Diencephalon (tissue), 1 donor: ENCODE measurements around the gene NMU. TPM values are rescaled to one million over a fixed set of nuclear protein-coding genes. Genes with fewer than 3 reads are reported as not detected.

Source experiments
- total RNA-seq: library from RNA; depleted of rRNA; stranded (reverse); fragments of >200 nt; gene quantifications from one replicate; pipeline ENCODE4 v1.2.3, GENCODE V29; 2014

The NMU gene
- total RNA-seq: 4.2 TPM

GRCh38 chr4:55635741-55636655, at the start of gene NMU:
Gene NMU, minus strand, starts transcription at chr4:55636298. Its CDS starts 106 bp downstream, at chr4:55636192.

GRCh38 chr4:55592014-55592413, 44.1 kb downstream of the NMU start, which contains the start of gene PDCL2:
Gene PDCL2, minus strand, starts transcription at chr4:55592245. Its CDS starts 136 bp downstream, at chr4:55592109.

GRCh38 chr4:55546756-55547465, 89.2 kb downstream of the NMU start, which contains the start of gene CLOCK:
Gene CLOCK, minus strand, starts transcription at chr4:55546909. Its CDS starts 64,124 bp downstream, at chr4:55482785.

Other genes starting within 250 kb of the NMU start
- gene TMEM165, start 240.3 kb downstream of the NMU start, total RNA-seq: 99.0 TPM
- 37.1 TPM for gene CLOCK, start 89.4 kb downstream of the NMU start, total RNA-seq
- not detected for gene PDCL2, start 44.1 kb downstream of the NMU start, total RNA-seq
- gene EXOC1L, start 183.5 kb upstream of the NMU start, total RNA-seq: not detected
- 69.2 TPM for gene EXOC1, start 217.3 kb upstream of the NMU start, total RNA-seq